Body of pancreas (tissue), 4 donors: ENCODE results near the gene YARS1. TPM values are rescaled to one million over a fixed set of nuclear protein-coding genes. Genes with fewer than 3 reads are reported as not detected.

Experiments used
- ATAC-seq: fragments of 150-250 bp; one replicate; pipeline ENCODE4 v1.9.1; 2016
- DNase-seq, 4 donors: peaks; one replicate each; pipeline ENCODE4 v3.0.0-alpha.2; 2019
- H3K27ac ChIP-seq, 4 donors: fragments of 200-600 bp; sonication (generic); 1 replicate in 3 of 4; 2 replicates in 1 of 4; pipeline versions ENCODE4 v1.5.1 to v1.6.1; 2016 to 2019; ENCODE audit warnings: mild to moderate bottlenecking in 1 of 4, mixed read lengths in 1 of 4, moderate library complexity in 1 of 4
- H3K27me3 ChIP-seq, 2 donors: fragments of 200-600 bp; sonication (generic); one replicate each; pipeline ENCODE4 v1.6.0; 2016; ENCODE audit warnings: mild to moderate bottlenecking in 1 of 2
- H3K36me3 ChIP-seq, 2 donors: fragments of 200-600 bp; sonication (generic); replicated peaks in 1 of 2; 2 replicates each; pipeline ENCODE4 v1.5.1; 2016; ENCODE audit warnings: low read depth in 2 of 2; ENCODE audit not compliant: insufficient read depth in 1 of 2
- H3K4me1 ChIP-seq: fragments of 200-600 bp; sonication (generic); one replicate; pipeline ENCODE4 v1.6.0; 2016
- H3K4me3 ChIP-seq, 2 donors: fragments of 200-600 bp; sonication (generic); 1 replicate in 1 of 2; 2 replicates in 1 of 2; pipeline ENCODE4 v1.5.1; 2016 to 2019
- H3K9me3 ChIP-seq, 3 donors: fragments of 200-600 bp; sonication (generic); 1 replicate in 2 of 3; 2 replicates in 1 of 3; pipeline ENCODE4 v1.5.1; 2016
- CTCF ChIP-seq, 7 experiments: fragments of 450-650 bp in 4 of 7; fragments of 200-600 bp in 3 of 7; sonication (generic) in 3 of 7; IDR thresholded peaks; one replicate each; pipeline ENCODE4 v1.5.1; 2016 to 2019; ENCODE audit warnings: antibody characterized with exemption in 7 of 7
- POLR2A ChIP-seq, 3 donors: fragments of 450-650 bp; IDR thresholded peaks; one replicate each; pipeline ENCODE4 v1.6.1; 2016; ENCODE audit warnings: antibody characterized with exemption in 3 of 3, mild to moderate bottlenecking in 2 of 3
- WGBS, 2 donors: methylation state at CpG; one replicate each; pipeline ENCODE4 v1.1.5; 2017; 5-methylcytosine and 5-hydroxymethylcytosine counted together
- intact Hi-C: fragments of 100-400 bp; cut with DNase I; formaldehyde crosslinking; loops from one replicate; pipeline ENCODE4 v1.15.1; 2023
- total RNA-seq, 2 donors: library from RNA; depleted of rRNA; stranded (reverse); fragments of >200 nt; gene quantifications; one replicate each; pipeline ENCODE4 v1.1.0, GENCODE V29; 2016

Gene YARS1
- total RNA-seq, 2 donors from 2014 or later: 40.2 to 76.8 TPM

- DNase-seq (peak in 1 of 4 donors; percentile 27), ATAC-seq (no peak)
- WGBS, 2 donors: 59 to 61% methylated on average over 11 of the region's 11 CpGs
- H3K9me3 ChIP-seq: no peaks in the 10 kb centered on the region
- no peaks in the 10 kb centered on the region for H3K27me3 ChIP-seq
- peaks cover 71% of the 10 kb centered on the region for H3K4me1 ChIP-seq
- peaks cover 0 to 5% of the 10 kb centered on the region in 2 donors for H3K36me3 ChIP-seq
- no peak overlapping the region for H3K4me3 ChIP-seq
- intact Hi-C loops: no loop called here
- TF ChIP-seq CTCF (IDR thresholded peaks at IDR 0.05): no peak
- no peak for TF ChIP-seq POLR2A (IDR thresholded peaks at IDR 0.05)
- H3K27ac ChIP-seq: peak overlapping the region in 2 of 4 donors; percentile 26 to 33
Measured at GRCh38 chr1:32813941-32814739, 3.0 kb downstream of the YARS1 start.

- 41 to 44% methylated on average over 2 to 3 of the region's 3 CpGs for WGBS, 2 donors
- no peak for DNase-seq
- TF ChIP-seq CTCF (IDR thresholded peaks at IDR 0.05) (no peak), POLR2A (IDR thresholded peaks at IDR 0.05) (no peak)
- Histone ChIP-seq H3K27ac (no peak overlapping the region), H3K9me3 (no peaks in the 10 kb centered on the region), H3K4me1 (peaks cover 60% of the 10 kb centered on the region), H3K27me3 (no peaks in the 10 kb centered on the region), H3K36me3 (peaks cover 0 to 6% of the 10 kb centered on the region in 2 donors), H3K4me3 (no peak overlapping the region)
- ATAC-seq: no peak
- intact Hi-C loops: no loop called here
Measured at GRCh38 chr1:32811917-32812316, 5.2 kb downstream of the YARS1 start.

DNA sequence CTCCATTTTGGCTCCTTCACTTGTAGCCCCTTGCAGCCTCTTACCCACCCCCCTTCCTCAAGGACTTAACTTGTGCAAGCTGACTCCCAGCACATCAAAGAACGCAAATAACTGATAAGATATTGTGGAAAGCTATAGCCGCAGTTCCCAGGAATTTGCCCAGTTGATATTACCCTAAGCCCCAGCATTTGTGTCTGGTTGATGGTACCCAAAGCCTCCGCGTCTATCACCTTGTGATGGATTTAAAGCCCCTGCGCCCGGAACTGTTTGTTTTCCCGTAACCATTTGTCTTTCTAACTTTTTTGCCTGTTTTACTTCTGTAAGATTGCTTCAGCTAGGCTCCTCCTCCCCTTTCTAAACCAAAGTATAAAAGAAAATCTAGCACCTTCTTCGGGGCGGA lies 5.9 kb downstream of the YARS1 start:
- ATAC-seq (no peak), DNase-seq (no peak)
- H3K4me3 ChIP-seq: no peak overlapping the region
- no peak overlapping the region for H3K27ac ChIP-seq
- TF ChIP-seq POLR2A (IDR thresholded peaks at IDR 0.05) (no peak), CTCF (IDR thresholded peaks at IDR 0.05) (no peak)
- intact Hi-C loops: no loop called here
- H3K4me1 ChIP-seq: peaks cover 60% of the 10 kb centered on the region
- 25 to 49% methylated on average over 9 of the region's 9 CpGs for WGBS, 2 donors
- H3K9me3 ChIP-seq: no peaks in the 10 kb centered on the region
- H3K27me3 ChIP-seq: no peaks in the 10 kb centered on the region
- H3K36me3 ChIP-seq: peaks cover 0 to 7% of the 10 kb centered on the region in 2 donors

DNA sequence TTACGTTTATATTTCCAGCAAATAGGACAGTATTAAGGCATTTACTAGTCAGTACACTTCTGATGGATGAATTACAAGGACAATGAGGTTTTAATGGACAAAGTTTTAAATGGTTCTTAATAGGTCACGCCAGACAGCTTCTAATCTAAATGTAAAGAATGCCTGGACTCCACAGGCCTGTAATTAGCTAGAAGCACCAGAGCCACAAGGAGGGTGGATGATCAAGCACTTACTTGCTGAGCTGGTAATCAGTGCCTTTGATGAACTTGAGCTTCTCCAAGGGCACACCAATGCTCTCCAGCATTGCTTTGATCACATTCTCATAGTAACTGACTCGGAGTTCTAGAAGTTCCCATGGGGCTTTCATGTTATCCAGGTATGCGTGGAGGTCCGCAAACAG lies 6.8 kb downstream of the YARS1 start:
- intact Hi-C loops: no loop called here
- no peaks in the 10 kb centered on the region for H3K27me3 ChIP-seq
- no peak overlapping the region for H3K27ac ChIP-seq
- H3K4me3 ChIP-seq: no peak overlapping the region
- DNase-seq: no peak
- H3K4me1 ChIP-seq: peaks cover 52% of the 10 kb centered on the region
- H3K36me3 ChIP-seq: peaks cover 0 to 14% of the 10 kb centered on the region in 2 donors
- ATAC-seq: no peak
- TF ChIP-seq CTCF (IDR thresholded peaks at IDR 0.05) (no peak), POLR2A (IDR thresholded peaks at IDR 0.05) (no peak)
- 61 to 67% methylated on average over 5 of the region's 5 CpGs for WGBS, 2 donors
- no peaks in the 10 kb centered on the region for H3K9me3 ChIP-seq

DNA sequence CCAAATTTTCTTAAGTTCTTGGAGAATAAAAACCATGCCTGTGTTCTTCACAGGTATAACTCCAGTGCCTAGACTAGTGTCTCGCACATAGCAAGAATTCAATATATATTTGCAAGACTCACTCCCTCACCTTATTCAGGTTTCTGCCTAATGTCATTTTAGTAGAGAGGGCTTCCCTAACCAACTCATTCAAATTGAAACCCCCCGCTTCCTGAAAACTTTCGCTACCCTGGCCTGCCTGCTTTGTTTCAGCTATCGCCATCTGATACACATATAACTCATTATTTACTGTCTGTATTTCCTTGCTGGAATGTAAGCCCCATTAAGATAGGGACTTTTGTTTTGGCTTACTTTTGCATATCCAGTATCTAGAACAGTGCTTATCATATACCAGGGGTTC lies 8.6 kb downstream of the YARS1 start:
- Histone ChIP-seq H3K27ac (no peak overlapping the region), H3K27me3 (no peaks in the 10 kb centered on the region), H3K4me1 (peaks cover 34% of the 10 kb centered on the region), H3K9me3 (no peaks in the 10 kb centered on the region), H3K36me3 (peaks cover 0 to 16% of the 10 kb centered on the region in 2 donors), H3K4me3 (no peak overlapping the region)
- no peak for TF ChIP-seq POLR2A (IDR thresholded peaks at IDR 0.05)
- TF ChIP-seq CTCF (IDR thresholded peaks at IDR 0.05): no peak
- intact Hi-C loops: no loop called here
- DNase-seq: no peak
- WGBS, 2 donors: 94 to 98% methylated on average over 4 of the region's 4 CpGs
- no peak for ATAC-seq
